22Rv1 (cell line): ENCODE measurements around the gene BEST2.

Experiments
- ZFX ChIP-seq: fragments of 450-650 bp; IDR thresholded peaks from 2 replicates; pipeline ENCODE4 v1.6.1; 2017; ENCODE audit warnings: antibody characterized with exemption, borderline replicate concordance
- TF ChIP-seq, protein P1 (sequence below): fragments of 450-650 bp; IDR thresholded peaks from 2 replicates; pipeline ENCODE4 v1.5.1; 2017; ENCODE audit warnings: mild to moderate bottlenecking

DNA sequence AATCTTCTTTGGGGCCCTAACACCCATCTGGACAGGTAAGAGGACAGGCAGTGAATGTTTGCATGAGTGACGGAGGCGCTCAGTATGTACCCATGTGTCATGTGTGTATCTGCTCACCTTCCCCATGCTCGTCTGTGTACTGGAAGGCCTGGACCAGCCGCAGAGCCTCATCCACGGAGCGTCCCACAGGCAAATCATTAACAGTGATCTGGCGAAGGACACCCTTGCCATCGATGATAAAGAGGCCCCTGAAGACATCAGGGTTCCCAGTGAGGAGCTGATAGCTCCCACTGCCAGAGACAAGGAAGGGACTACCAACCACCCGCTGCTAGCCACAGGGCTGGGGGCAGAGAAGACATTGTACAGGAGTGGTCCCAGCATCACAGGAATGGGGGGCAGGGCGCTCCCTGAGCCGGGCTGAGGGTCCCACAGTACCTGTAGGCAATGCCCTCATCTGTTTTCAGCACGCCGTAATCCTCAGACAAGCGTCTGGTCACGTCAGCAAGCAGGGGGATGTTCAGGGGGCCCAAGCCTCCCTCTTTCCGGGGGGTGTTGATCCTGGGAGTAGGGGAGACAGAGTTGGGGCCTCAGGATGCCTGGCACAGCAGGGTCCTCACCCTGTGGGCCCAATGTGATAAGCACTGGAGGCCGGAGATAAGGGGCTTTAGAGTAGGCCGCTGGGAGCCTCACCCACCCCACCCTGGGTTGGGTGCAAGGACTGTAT lies 48.3 kb downstream of the BEST2 start:
- TF ChIP-seq, protein P1, sequence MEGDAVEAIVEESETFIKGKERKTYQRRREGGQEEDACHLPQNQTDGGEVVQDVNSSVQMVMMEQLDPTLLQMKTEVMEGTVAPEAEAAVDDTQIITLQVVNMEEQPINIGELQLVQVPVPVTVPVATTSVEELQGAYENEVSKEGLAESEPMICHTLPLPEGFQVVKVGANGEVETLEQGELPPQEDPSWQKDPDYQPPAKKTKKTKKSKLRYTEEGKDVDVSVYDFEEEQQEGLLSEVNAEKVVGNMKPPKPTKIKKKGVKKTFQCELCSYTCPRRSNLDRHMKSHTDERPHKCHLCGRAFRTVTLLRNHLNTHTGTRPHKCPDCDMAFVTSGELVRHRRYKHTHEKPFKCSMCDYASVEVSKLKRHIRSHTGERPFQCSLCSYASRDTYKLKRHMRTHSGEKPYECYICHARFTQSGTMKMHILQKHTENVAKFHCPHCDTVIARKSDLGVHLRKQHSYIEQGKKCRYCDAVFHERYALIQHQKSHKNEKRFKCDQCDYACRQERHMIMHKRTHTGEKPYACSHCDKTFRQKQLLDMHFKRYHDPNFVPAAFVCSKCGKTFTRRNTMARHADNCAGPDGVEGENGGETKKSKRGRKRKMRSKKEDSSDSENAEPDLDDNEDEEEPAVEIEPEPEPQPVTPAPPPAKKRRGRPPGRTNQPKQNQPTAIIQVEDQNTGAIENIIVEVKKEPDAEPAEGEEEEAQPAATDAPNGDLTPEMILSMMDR = no peak
- no peak for TF ChIP-seq ZFX
